Upper lobe of left lung (tissue), 4 donors: Measurements from ENCODE around the gene LRBA.

Source experiments
- CTCF ChIP-seq, 6 experiments: fragments of 450-650 bp in 4 of 6; fragments of 200-600 bp in 2 of 6; sonication (generic) in 2 of 6; IDR thresholded peaks; one replicate each; pipeline ENCODE4 v1.5.1; 2016 to 2019; ENCODE audit warnings: antibody characterized with exemption in 6 of 6
- EP300 ChIP-seq, 4 donors: sonication (generic); formaldehyde crosslinking; IDR thresholded peaks; one replicate each; pipeline ENCODE4 v1.5.1; 2017; ENCODE audit warnings: antibody characterized with exemption in 4 of 4, control low read depth in 2 of 4
- POLR2A ChIP-seq, 4 donors: fragments of 450-650 bp; IDR thresholded peaks; one replicate each; pipeline ENCODE4 v1.5.1; 2016 to 2017; ENCODE audit warnings: antibody characterized with exemption in 4 of 4, mild to moderate bottlenecking in 2 of 4
- POLR2AphosphoS5 ChIP-seq, 2 donors: sonication (generic); formaldehyde crosslinking; IDR thresholded peaks; one replicate each; pipeline ENCODE4 v1.5.1; 2017; ENCODE audit warnings: antibody characterized with exemption in 2 of 2

DNA sequence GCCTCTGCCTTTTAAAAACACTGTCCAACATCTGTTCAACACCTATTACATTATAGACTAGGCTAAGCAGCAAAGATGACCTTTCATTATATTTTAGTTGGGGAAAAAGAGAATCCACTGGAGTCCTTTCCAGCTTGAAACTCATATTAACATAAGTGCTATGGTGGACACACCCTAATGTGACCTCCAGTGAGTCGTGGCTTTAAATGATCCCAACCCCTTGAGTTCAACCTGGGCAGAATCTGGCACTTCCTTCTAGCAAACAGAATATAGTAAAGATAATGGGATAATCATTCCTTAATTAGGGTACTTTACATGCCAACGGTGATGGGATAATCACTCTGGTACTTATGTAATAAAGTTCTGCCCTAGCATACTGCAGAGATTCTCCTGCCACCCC is 270.5 kb downstream of the LRBA start:
- no peak for TF ChIP-seq POLR2A (IDR thresholded peaks at IDR 0.05)
- no peak for TF ChIP-seq CTCF (IDR thresholded peaks at IDR 0.05)
- TF ChIP-seq EP300 (IDR thresholded peaks at IDR 0.05): no peak
- no peak for TF ChIP-seq POLR2AphosphoS5 (IDR thresholded peaks at IDR 0.05)
